HepG2 (cell line): ENCODE measurements around the gene ZNF865. TPM values are rescaled to one million over a fixed set of nuclear protein-coding genes. Genes with fewer than 3 reads are reported as not detected.

Experiments
- AGO2 ChIP-seq: fragments of 200-400 bp; formaldehyde crosslinking; optimal IDR thresholded peaks from 2 replicates; pipeline ENCODE3; 2017; ENCODE audit warnings: mild to moderate bottlenecking, low read depth, low read length, moderate library complexity
- ELF3 ChIP-seq: IDR thresholded peaks from 2 replicates; pipeline ENCODE4 v1.6.1; 2016; ENCODE audit warnings: missing genetic modification reagents, missing compliant biosample characterization
- ETV6 ChIP-seq: sonication (generic); formaldehyde crosslinking; conservative IDR thresholded peaks from 2 replicates; pipeline ENCODE4 v1.4.0; 2020; ENCODE audit warnings: missing genetic modification reagents
- JARID2 ChIP-seq: sonication (generic); formaldehyde crosslinking; IDR thresholded peaks from 2 replicates; pipeline ENCODE4 v1.8.1; 2023; ENCODE audit warnings: missing genetic modification reagents, inconsistent platforms; ENCODE audit not compliant: insufficient replicate concordance
- JUN ChIP-seq: sonication (generic); formaldehyde crosslinking; IDR thresholded peaks from 2 replicates; pipeline ENCODE4 v1.4.0; 2020; ENCODE audit warnings: mild to moderate bottlenecking, missing genetic modification reagents
- KLF16 ChIP-seq, 2 experiments: sonication (generic) in 1 of 2; formaldehyde crosslinking in 1 of 2; IDR thresholded peaks; 2 replicates each; pipeline versions ENCODE4 v1.6.1 to v1.8.0; 2016 to 2023; ENCODE audit warnings: missing genetic modification reagents in 2 of 2, missing compliant biosample characterization in 1 of 2
- MTERF4 ChIP-seq: sonication (generic); formaldehyde crosslinking; IDR thresholded peaks from 2 replicates; pipeline ENCODE4 v1.8.0; 2023; ENCODE audit warnings: mild to moderate bottlenecking, missing genetic modification reagents
- NR2F6 ChIP-seq, 2 experiments: IDR thresholded peaks; 2 replicates each; pipeline ENCODE4 v1.6.1; 2016; ENCODE audit warnings: antibody characterized with exemption in 1 of 2, mild to moderate bottlenecking in 1 of 2
- TCF7 ChIP-seq: sonication (generic); IDR thresholded peaks from 2 replicates; pipeline ENCODE4 v1.6.1; 2016; ENCODE audit warnings: antibody characterized with exemption, low read depth
- ZBTB8A ChIP-seq: sonication (generic); formaldehyde crosslinking; IDR thresholded peaks from 2 replicates; pipeline ENCODE4 v1.4.0; 2020; ENCODE audit warnings: mild to moderate bottlenecking, low read depth, missing genetic modification reagents, borderline replicate concordance
- ZFP1 ChIP-seq: IDR thresholded peaks from 2 replicates; pipeline ENCODE4 v1.6.1; 2016
- ZNF44 ChIP-seq: sonication (generic); formaldehyde crosslinking; IDR thresholded peaks from 2 replicates; pipeline ENCODE4 v1.5.1; 2020; ENCODE audit warnings: mild to moderate bottlenecking, missing genetic modification reagents
- ZNF562 ChIP-seq: sonication (generic); formaldehyde crosslinking; IDR thresholded peaks from 2 replicates; pipeline ENCODE4 v1.8.0; 2022; ENCODE audit warnings: missing genetic modification reagents, borderline replicate concordance
- ZNF577 ChIP-seq: sonication (generic); formaldehyde crosslinking; IDR thresholded peaks from 2 replicates; pipeline ENCODE4 v1.4.0; 2020; ENCODE audit warnings: mild to moderate bottlenecking, low read depth, missing genetic modification reagents, borderline replicate concordance
- polyA plus RNA-seq, 8 experiments: library from polyadenylated mRNA; depleted of rRNA in 3 of 8; stranded (reverse) in 7 of 8; unstranded in 1 of 8; fragments of >200 nt; fragmentation: Illumina TruSeq in 4 of 8; extraction: Trizol in 4 of 8; gene quantifications; 2 replicates each; pipeline versions ENCODE4 v1.2.1 to v1.2.3, GENCODE V29; 2011 to 2016; ENCODE audit warnings: low read depth in 4 of 8, missing spikeins in 1 of 8, mixed read lengths in 1 of 8; ENCODE audit not compliant: insufficient read depth in 1 of 8
- total RNA-seq, 5 experiments: library from RNA; depleted of rRNA; stranded (reverse); fragments of >200 nt; fragmentation: Illumina TruSeq; extraction: Trizol; gene quantifications; 2 replicates each; pipeline ENCODE4 v1.2.3, GENCODE V29; 2016; ENCODE audit warnings: low read depth in 1 of 5
- TF ChIP-seq, protein P1 (sequence below), 2 experiments: IDR thresholded peaks; 2 replicates each; pipeline ENCODE4 v1.6.1; 2011 to 2012; ENCODE audit warnings: low read length in 2 of 2, borderline replicate concordance in 1 of 2, low read depth in 1 of 2, mild to moderate bottlenecking in 1 of 2, moderate library complexity in 1 of 2
- TF ChIP-seq, protein P2 (sequence below): sonication (generic); formaldehyde crosslinking; IDR thresholded peaks from 2 replicates; pipeline ENCODE4 v1.4.0; 2020; ENCODE audit warnings: mild to moderate bottlenecking, missing genetic modification reagents

Gene ZNF865
- total and polyA plus RNA-seq, 2 of the 13 experiments (the other 11 are each of a cell fraction or from before 2014, with no cell fraction given): 0.93 to 1.0 TPM

DNA sequence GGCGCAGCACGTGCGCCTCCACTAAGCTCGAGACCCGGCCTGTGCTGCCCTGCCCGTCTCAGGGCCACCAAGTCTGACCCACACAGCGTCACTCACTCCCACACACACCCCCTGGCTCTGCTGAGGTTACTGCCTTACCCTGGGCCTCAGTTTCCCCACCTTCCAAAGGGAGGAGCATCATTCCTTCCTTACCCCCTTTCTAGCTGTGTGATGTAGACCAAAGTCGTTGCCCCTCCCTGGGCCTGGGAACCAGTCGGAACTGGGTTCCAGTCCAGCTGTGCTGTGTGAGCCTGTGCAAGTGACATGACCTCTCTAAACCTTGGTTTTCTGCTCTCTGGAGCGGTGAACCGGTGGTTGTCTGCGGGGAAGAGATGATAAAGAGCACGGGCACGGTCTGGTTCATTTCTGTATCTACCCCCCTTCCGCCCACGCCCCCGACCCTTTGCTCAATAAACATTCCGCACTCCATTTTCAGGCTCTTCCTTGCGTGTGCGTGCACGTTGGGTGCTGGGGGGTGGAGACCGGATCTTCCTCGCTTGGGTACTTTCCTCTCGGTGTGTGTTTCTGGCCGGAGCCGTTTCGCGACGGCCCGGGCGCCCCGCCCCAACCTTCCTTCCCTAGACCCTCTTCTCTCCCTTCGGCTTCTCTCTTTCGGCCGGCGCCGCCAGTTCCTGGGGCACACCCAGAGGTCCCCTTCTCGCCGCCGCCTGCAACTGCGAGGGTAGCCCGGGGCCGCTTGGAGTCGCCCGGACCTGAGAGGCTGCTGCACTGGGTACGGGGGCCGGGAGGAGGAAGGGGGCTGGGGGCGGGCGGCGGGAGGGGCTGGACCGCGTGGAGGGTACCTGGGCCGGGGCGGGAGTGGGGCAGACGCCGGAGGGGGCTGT, 37.8 kb downstream of the ZNF865 start, which contains the start of gene ZNF581 (continued):
- TF ChIP-seq, protein P1, sequence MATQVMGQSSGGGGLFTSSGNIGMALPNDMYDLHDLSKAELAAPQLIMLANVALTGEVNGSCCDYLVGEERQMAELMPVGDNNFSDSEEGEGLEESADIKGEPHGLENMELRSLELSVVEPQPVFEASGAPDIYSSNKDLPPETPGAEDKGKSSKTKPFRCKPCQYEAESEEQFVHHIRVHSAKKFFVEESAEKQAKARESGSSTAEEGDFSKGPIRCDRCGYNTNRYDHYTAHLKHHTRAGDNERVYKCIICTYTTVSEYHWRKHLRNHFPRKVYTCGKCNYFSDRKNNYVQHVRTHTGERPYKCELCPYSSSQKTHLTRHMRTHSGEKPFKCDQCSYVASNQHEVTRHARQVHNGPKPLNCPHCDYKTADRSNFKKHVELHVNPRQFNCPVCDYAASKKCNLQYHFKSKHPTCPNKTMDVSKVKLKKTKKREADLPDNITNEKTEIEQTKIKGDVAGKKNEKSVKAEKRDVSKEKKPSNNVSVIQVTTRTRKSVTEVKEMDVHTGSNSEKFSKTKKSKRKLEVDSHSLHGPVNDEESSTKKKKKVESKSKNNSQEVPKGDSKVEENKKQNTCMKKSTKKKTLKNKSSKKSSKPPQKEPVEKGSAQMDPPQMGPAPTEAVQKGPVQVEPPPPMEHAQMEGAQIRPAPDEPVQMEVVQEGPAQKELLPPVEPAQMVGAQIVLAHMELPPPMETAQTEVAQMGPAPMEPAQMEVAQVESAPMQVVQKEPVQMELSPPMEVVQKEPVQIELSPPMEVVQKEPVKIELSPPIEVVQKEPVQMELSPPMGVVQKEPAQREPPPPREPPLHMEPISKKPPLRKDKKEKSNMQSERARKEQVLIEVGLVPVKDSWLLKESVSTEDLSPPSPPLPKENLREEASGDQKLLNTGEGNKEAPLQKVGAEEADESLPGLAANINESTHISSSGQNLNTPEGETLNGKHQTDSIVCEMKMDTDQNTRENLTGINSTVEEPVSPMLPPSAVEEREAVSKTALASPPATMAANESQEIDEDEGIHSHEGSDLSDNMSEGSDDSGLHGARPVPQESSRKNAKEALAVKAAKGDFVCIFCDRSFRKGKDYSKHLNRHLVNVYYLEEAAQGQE (IDR thresholded peaks at IDR 0.05; ENCODE audit: borderline replicate concordance in 1 of 2, low read depth in 1 of 2, low read length in 2 of 2): peak in 1 of 2 experiments; percentile 36; a peak in 1 of 4 replicates
- TF ChIP-seq TCF7: no peak
- no peak for TF ChIP-seq ZNF577
- peak in 1 of 2 experiments; percentile 94; a peak in 2 of 4 replicates for TF ChIP-seq KLF16 (CRISPR knock-in tag; IDR thresholded peaks at IDR 0.05)
- no peak for TF ChIP-seq JARID2
- TF ChIP-seq ZFP1 (CRISPR knock-in tag): no peak
- TF ChIP-seq, protein P2, sequence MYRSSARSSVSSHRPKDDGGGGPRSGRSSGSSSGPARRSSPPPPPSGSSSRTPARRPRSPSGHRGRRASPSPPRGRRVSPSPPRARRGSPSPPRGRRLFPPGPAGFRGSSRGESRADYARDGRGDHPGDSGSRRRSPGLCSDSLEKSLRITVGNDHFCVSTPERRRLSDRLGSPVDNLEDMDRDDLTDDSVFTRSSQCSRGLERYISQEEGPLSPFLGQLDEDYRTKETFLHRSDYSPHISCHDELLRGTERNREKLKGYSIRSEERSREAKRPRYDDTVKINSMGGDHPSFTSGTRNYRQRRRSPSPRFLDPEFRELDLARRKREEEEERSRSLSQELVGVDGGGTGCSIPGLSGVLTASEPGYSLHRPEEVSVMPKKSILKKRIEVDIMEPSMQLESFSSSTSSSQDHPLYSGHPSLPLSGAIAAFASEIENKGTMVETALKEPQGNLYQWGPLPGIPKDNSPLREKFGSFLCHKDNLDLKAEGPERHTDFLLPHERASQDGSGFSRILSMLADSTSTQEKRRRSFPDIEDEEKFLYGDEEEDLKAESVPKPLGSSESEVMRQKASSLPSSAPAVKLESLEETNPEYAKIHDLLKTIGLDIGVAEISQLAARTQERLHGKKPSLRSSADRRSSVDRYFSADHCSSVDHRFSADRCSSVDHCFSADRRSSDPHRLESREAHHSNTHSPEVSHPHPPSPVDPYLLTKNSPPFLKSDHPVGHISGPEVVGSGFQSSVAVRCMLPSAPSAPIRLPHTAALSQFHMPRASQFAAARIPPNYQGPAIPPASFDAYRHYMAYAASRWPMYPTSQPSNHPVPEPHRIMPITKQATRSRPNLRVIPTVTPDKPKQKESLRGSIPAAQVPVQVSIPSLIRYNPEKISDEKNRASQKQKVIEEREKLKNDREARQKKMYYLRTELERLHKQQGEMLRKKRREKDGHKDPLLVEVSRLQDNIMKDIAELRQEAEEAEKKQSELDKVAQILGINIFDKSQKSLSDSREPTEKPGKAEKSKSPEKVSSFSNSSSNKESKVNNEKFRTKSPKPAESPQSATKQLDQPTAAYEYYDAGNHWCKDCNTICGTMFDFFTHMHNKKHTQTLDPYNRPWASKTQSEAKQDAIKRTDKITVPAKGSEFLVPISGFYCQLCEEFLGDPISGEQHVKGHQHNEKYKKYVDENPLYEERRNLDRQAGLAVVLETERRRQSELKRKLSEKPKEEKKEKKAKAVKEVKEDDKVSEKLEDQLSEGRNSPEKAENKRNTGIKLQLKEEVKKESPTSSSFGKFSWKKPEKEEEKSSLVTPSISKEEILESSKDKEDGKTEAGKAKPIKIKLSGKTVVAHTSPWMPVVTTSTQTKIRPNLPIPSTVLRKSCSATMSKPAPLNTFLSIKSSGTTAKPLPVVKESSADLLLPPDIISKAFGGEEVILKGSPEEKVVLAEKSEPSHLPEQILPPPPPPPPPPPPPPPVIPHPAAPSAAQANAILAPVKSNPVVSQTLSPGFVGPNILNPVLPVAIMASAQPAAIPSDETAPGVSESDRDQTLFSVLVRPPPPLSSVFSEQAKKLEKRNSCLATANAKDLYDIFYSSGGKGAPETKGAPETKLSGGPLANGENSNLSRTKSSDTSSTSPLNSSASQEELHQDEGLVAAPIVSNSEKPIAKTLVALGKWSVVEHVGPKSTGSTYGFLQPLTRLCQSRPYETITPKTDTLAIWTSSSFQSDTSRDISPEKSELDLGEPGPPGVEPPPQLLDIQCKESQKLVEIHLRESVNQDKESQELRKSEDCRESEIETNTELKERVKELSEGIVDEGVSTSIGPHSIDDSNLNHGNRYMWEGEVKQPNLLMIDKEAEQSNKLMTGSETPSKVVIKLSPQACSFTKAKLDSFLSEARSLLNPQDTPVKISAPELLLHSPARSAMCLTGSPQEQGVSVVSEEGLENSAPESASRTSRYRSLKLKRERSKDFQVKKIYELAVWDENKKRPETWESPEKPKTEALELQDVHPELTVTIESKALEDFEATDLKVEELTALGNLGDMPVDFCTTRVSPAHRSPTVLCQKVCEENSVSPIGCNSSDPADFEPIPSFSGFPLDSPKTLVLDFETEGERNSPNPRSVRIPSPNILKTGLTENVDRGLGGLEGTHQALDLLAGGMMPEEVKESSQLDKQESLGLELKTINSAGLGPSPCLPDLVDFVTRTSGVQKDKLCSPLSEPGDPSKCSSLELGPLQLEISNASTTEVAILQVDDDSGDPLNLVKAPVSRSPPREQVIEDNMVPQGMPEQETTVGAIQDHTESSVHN (CRISPR knock-in tag): peak; percentile 99
- TF ChIP-seq ETV6 (CRISPR knock-in tag): peak; percentile 79
- no peak for TF ChIP-seq ZBTB8A (CRISPR knock-in tag)
- TF ChIP-seq MTERF4 (CRISPR knock-in tag): 0 out of 2 replicates have a peak, but pooled peaks have one; percentile 45
- TF ChIP-seq AGO2: peak; percentile 92
- TF ChIP-seq NR2F6 (IDR thresholded peaks at IDR 0.05): no peak
- peak; percentile 43; the same call in 1 of the 2 replicates for TF ChIP-seq NR2F6 (CRISPR knock-in tag; IDR thresholded peaks at IDR 0.05)
- TF ChIP-seq ELF3: peak; percentile 60
- no peak for TF ChIP-seq ZNF562
- TF ChIP-seq ZNF44 (CRISPR knock-in tag): no peak
- no peak for TF ChIP-seq JUN (CRISPR knock-in tag)
